CD14-positive monocyte (primary cell): ENCODE results near the gene MGLL. TPM values are rescaled to one million over a fixed set of nuclear protein-coding genes. Genes with fewer than 3 reads are reported as not detected.

Experiments
- DNase-seq, 3 donors: peaks; one replicate each; pipeline ENCODE4 v3.0.0-alpha.2; 2011 to 2022
- H2AFZ ChIP-seq: 2 replicates; pipeline ENCODE4 v1.6.0; 2012; ENCODE audit warnings: mild to moderate bottlenecking, low read depth, low read length, inconsistent platforms; ENCODE audit not compliant: insufficient read depth, poor library complexity, severe bottlenecking
- H3K27ac ChIP-seq, 2 donors: 1 replicate in 1 of 2; 2 replicates in 1 of 2; pipeline ENCODE4 v1.5.1; 2012 to 2013; ENCODE audit warnings: low read length in 2 of 2, control low read depth in 1 of 2, inconsistent platforms in 1 of 2, low read depth in 1 of 2, mild to moderate bottlenecking in 1 of 2
- H3K27me3 ChIP-seq, 2 donors: one replicate each; pipeline versions ENCODE4 v1.6.0 to v1.6.1; 2011 to 2013; ENCODE audit warnings: low read length in 2 of 2; ENCODE audit not compliant: control insufficient read depth in 2 of 2, insufficient read depth in 2 of 2
- H3K36me3 ChIP-seq, 2 donors: replicated peaks in 1 of 2; 1 replicate in 1 of 2; 2 replicates in 1 of 2; pipeline versions ENCODE4 v1.5.1 to v1.6.1; 2012 to 2013; ENCODE audit warnings: low read length in 2 of 2, control low read depth in 1 of 2, inconsistent platforms in 1 of 2, mild to moderate bottlenecking in 1 of 2; ENCODE audit not compliant: insufficient read depth in 2 of 2, control insufficient read depth in 1 of 2
- H3K4me1 ChIP-seq, 2 donors: 1 replicate in 1 of 2; 2 replicates in 1 of 2; pipeline versions ENCODE4 v1.5.1 to v1.6.1; 2012 to 2013; ENCODE audit warnings: low read length in 2 of 2, control low read depth in 1 of 2, inconsistent platforms in 1 of 2, mild to moderate bottlenecking in 1 of 2, moderate library complexity in 1 of 2; ENCODE audit not compliant: insufficient read depth in 2 of 2, control insufficient read depth in 1 of 2
- H3K4me2 ChIP-seq: replicated peaks from 2 replicates; pipeline ENCODE3; 2012; ENCODE audit warnings: low read length, moderate library complexity, mild to moderate bottlenecking; ENCODE audit not compliant: poor library complexity, severe bottlenecking; ENCODE audit errors: extremely low read depth
- H3K4me3 ChIP-seq, 3 experiments: fragments of 200-600 bp in 1 of 3; sonication (generic) in 1 of 3; replicated peaks in 1 of 3; 1 replicate in 2 of 3; 2 replicates in 1 of 3; pipeline ENCODE4 v1.5.1; 2011 to 2013; ENCODE audit warnings: low read length in 3 of 3, mild to moderate bottlenecking in 3 of 3, control low read depth in 2 of 3, low read depth in 2 of 3, inconsistent platforms in 1 of 3, moderate library complexity in 1 of 3
- H3K79me2 ChIP-seq: 2 replicates; pipeline ENCODE4 v1.6.0; 2012; ENCODE audit warnings: mild to moderate bottlenecking, control low read depth, inconsistent platforms, low read length, moderate library complexity; ENCODE audit not compliant: insufficient read depth
- H3K9ac ChIP-seq: 2 replicates; pipeline ENCODE4 v1.6.0; 2017; ENCODE audit warnings: low read length, mild to moderate bottlenecking; ENCODE audit not compliant: insufficient read depth, poor library complexity, severe bottlenecking
- H3K9me3 ChIP-seq, 2 donors: replicated peaks in 1 of 2; 1 replicate in 1 of 2; 2 replicates in 1 of 2; pipeline versions ENCODE4 v1.5.1 to v1.6.1; 2012 to 2013; ENCODE audit warnings: low read length in 2 of 2, control low read depth in 1 of 2; ENCODE audit not compliant: control insufficient read depth in 1 of 2, insufficient read depth in 1 of 2
- H4K20me1 ChIP-seq: 2 replicates; pipeline ENCODE4 v1.6.0; 2012; ENCODE audit warnings: mild to moderate bottlenecking, low read length, control low read depth, moderate library complexity; ENCODE audit not compliant: insufficient read depth
- H3K27ac Mint-ChIP-seq, 7 donors: one replicate each; pipeline ENCODE4 v1.8.0; 2020; ENCODE audit warnings: mild to moderate bottlenecking in 7 of 7, mixed read lengths in 7 of 7, moderate library complexity in 6 of 7, inconsistent platforms in 2 of 7
- H3K27me3 Mint-ChIP-seq, 3 donors: one replicate each; pipeline ENCODE4 v1.8.0; 2021 to 2022; ENCODE audit warnings: low read depth in 3 of 3, mild to moderate bottlenecking in 3 of 3, mixed read lengths in 3 of 3, moderate library complexity in 3 of 3, inconsistent platforms in 1 of 3
- H3K36me3 Mint-ChIP-seq, 2 donors: one replicate each; pipeline ENCODE4 v1.8.0; 2020; ENCODE audit warnings: mixed read lengths in 2 of 2, inconsistent platforms in 1 of 2, mild to moderate bottlenecking in 1 of 2
- H3K4me1 Mint-ChIP-seq: one replicate; pipeline ENCODE4 v1.8.0; 2020; ENCODE audit warnings: mild to moderate bottlenecking, mixed read lengths
- H3K4me3 Mint-ChIP-seq, 2 donors: one replicate each; pipeline ENCODE4 v1.8.0; 2020; ENCODE audit warnings: mild to moderate bottlenecking in 2 of 2, mixed read lengths in 2 of 2, moderate library complexity in 1 of 2
- H3K9me3 Mint-ChIP-seq, 7 donors: one replicate each; pipeline ENCODE4 v1.8.0; 2020 to 2022; ENCODE audit warnings: mixed read lengths in 7 of 7, mild to moderate bottlenecking in 6 of 7, moderate library complexity in 6 of 7, inconsistent platforms in 2 of 7
- CTCF ChIP-seq: fragments of 200-600 bp; IDR thresholded peaks from one replicate; pipeline ENCODE4 v1.8.0; 2022; ENCODE audit warnings: antibody characterized with exemption, mild to moderate bottlenecking
- WGBS: methylation state at CpG from one replicate; pipeline ENCODE4 v1.1.5; 2013; ENCODE audit warnings: missing lambda C conversion rate; ENCODE audit not compliant: insufficient coverage; 5-methylcytosine and 5-hydroxymethylcytosine counted together
- intact Hi-C, 2 donors: fragments of 100-400 bp; cut with micrococcal nuclease; formaldehyde crosslinking; loops; one replicate each; pipeline versions ENCODE4 v1.15.0 to v1.15.1; 2023
- polyA plus RNA-seq, 3 donors: library from polyadenylated mRNA; depleted of rRNA in 1 of 3; unstranded in 2 of 3; stranded (reverse) in 1 of 3; fragments of 300-500 nt in 2 of 3; fragments of >200 nt in 1 of 3; fragmentation: Illumina TruSeq in 2 of 3; gene quantifications; 1 replicate in 2 of 3; 2 replicates in 1 of 3; pipeline ENCODE4 v1.2.3, GENCODE V29; 2012 to 2021

The MGLL gene
- polyA plus RNA-seq, 3 donors = 4.4 to 10.0 (median 6.4) TPM

- no peak overlapping the region for H3K27ac ChIP-seq
- no peak overlapping the region for H3K9ac ChIP-seq
- Mint-ChIP-seq H3K27me3 (peaks cover 0 to 4% (median 3%) of the 10 kb centered on the region in 3 donors), H3K36me3 (peaks cover 6 to 9% of the 10 kb centered on the region in 2 donors), H3K4me3 (no peak overlapping the region), H3K4me1 (peaks cover 17% of the 10 kb centered on the region), H3K9me3 (peaks cover 0 to 4% (median 0%) of the 10 kb centered on the region in 7 donors), H3K27ac (no peak overlapping the region)
- no peak for TF ChIP-seq CTCF
- no peaks in the 10 kb centered on the region for H3K27me3 ChIP-seq
- no peaks in the 10 kb centered on the region for H3K79me2 ChIP-seq
- WGBS = 100% methylated on average over 2 of the region's 2 CpGs
- H3K4me1 ChIP-seq = peaks cover 11 to 19% of the 10 kb centered on the region in 2 donors
- H3K4me2 ChIP-seq = no peak overlapping the region
- intact Hi-C loops = no loop called here
- H4K20me1 ChIP-seq = no peaks in the 10 kb centered on the region
- no peaks in the 10 kb centered on the region for H3K36me3 ChIP-seq
- no peaks in the 10 kb centered on the region for H3K9me3 ChIP-seq
- no peak overlapping the region for H2AFZ ChIP-seq
- DNase-seq = no peak
- no peak overlapping the region for H3K4me3 ChIP-seq
Observed at GRCh38 chr3:127814325-127814781, 8.0 kb downstream of the MGLL start.

DNA sequence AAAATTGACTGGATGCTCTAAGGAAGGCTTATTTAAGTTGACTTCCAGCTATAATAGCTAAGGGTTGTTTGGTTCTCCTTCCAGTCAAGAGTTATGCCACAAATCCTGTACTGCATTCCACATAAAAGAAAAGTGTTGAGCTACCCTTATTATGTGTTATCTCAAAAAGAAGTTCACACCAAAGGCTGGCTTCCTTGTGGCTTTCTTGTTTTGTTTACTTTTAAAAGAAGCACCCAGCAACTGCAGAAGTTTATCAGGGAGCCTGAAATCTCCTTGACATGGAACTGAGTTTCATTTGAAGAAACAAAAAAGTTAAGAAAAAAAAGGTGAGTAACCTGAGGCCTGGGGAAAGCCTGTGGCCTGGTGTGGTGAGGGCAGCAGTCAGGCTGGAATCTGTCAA is 10.2 kb downstream of the MGLL start:
- H3K36me3 ChIP-seq = no peaks in the 10 kb centered on the region
- no peak overlapping the region for H3K27ac ChIP-seq

More for the DNA sequence above, 10.2 kb downstream of the MGLL start:
- H3K4me2 ChIP-seq = no peak overlapping the region
- Mint-ChIP-seq H3K27ac (no peak overlapping the region), H3K9me3 (peaks cover 0 to 4% (median 0%) of the 10 kb centered on the region in 7 donors), H3K36me3 (peaks cover 6 to 12% of the 10 kb centered on the region in 2 donors), H3K4me3 (no peak overlapping the region), H3K4me1 (peaks cover 10% of the 10 kb centered on the region), H3K27me3 (peaks cover 0 to 4% (median 3%) of the 10 kb centered on the region in 3 donors)
- H2AFZ ChIP-seq = no peak overlapping the region
- no peak for TF ChIP-seq CTCF
- DNase-seq = no peak
- H3K4me1 ChIP-seq = peaks cover 5 to 6% of the 10 kb centered on the region in 2 donors
- H3K27me3 ChIP-seq = no peaks in the 10 kb centered on the region
- H3K9me3 ChIP-seq = no peaks in the 10 kb centered on the region
- H3K79me2 ChIP-seq = no peaks in the 10 kb centered on the region
- intact Hi-C loops = no loop called here
- H3K4me3 ChIP-seq = no peak overlapping the region
- H4K20me1 ChIP-seq = no peaks in the 10 kb centered on the region
- no peak overlapping the region for H3K9ac ChIP-seq
